K562 (cell line): ENCODE measurements around the gene NT5E.

ENCODE experiments used
- CHD2 ChIP-seq: IDR thresholded peaks from 2 replicates; pipeline ENCODE4 v1.6.1; 2011; ENCODE audit warnings: low read depth, low read length
- JUN ChIP-seq, 2 experiments: sonication (generic) in 1 of 2; formaldehyde crosslinking in 1 of 2; IDR thresholded peaks; 2 replicates each; pipeline versions ENCODE4 v1.6.1 to v1.8.0; 2012 to 2022; ENCODE audit warnings: borderline replicate concordance in 2 of 2, mild to moderate bottlenecking in 2 of 2, improper control_type of control experiment in 1 of 2, low read depth in 1 of 2, low read length in 1 of 2, missing genetic modification reagents in 1 of 2
- NEUROD1 ChIP-seq: fragments of 150-350 bp; IDR thresholded peaks from 2 replicates; pipeline ENCODE4 v1.6.1; 2014; ENCODE audit warnings: borderline replicate concordance, low read length, low read depth; ENCODE audit not compliant: partially characterized antibody
- POLR2A ChIP-seq: fragments of 450-650 bp; conservative IDR thresholded peaks from 2 replicates; pipeline ENCODE4 v1.6.1; 2016
- SMC3 ChIP-seq: conservative IDR thresholded peaks from 2 replicates; pipeline ENCODE4 v1.6.1; 2011; ENCODE audit warnings: low read depth, low read length, improper control_type of control experiment; ENCODE audit not compliant: insufficient read depth
- TCF7L2 ChIP-seq: fragments of 150-350 bp; IDR thresholded peaks from 2 replicates; pipeline ENCODE4 v1.6.1; 2016; ENCODE audit warnings: low read depth, mild to moderate bottlenecking, low read length, moderate library complexity
- ZFP36 ChIP-seq: fragments of 150-350 bp; IDR thresholded peaks from 2 replicates; pipeline ENCODE4 v1.6.1; 2018; ENCODE audit warnings: low read length, low read depth; ENCODE audit not compliant: partially characterized antibody
- ZNF143 ChIP-seq: sonication (generic); formaldehyde crosslinking; IDR thresholded peaks from 2 replicates; pipeline ENCODE4 v1.9.0; 2022; ENCODE audit warnings: mild to moderate bottlenecking, missing genetic modification reagents
- ZNF384 ChIP-seq: IDR thresholded peaks from 2 replicates; pipeline ENCODE4 v1.6.1; 2012; ENCODE audit warnings: low read depth, low read length, improper control_type of control experiment
- TF ChIP-seq, protein P1 (sequence below): sonication (generic); formaldehyde crosslinking; IDR thresholded peaks from 2 replicates; pipeline ENCODE4 v1.5.0; 2020; ENCODE audit warnings: missing genetic modification reagents
- TF ChIP-seq, protein P2 (sequence below), 2 experiments: fragments of 450-650 bp in 1 of 2; sonication (generic) in 1 of 2; formaldehyde crosslinking in 1 of 2; IDR thresholded peaks in 1 of 2; conservative IDR thresholded peaks in 1 of 2; 2 replicates each; pipeline versions ENCODE4 v1.6.1 to v1.8.1; 2016 to 2023; ENCODE audit warnings: mild to moderate bottlenecking in 2 of 2, moderate library complexity in 2 of 2, inconsistent platforms in 1 of 2, missing genetic modification reagents in 1 of 2

DNA sequence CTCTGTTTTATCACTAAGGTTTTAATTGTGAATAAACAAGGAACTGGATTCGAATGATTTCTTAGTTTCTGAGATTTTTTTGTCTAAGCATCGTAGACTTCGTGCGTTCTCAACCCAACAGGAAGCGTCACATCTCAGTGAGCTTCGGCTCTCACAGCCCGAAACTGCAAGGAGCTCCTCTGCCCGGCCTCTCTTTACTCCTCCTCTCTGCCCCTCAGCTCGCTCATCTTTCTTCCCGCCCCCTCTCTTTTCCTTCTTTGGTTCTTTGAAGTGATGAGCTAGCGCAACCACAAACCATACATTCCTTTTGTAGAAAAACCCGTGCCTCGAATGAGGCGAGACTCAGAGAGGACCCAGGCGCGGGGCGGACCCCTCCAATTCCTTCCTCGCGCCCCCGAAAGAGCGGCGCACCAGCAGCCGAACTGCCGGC lies 480 bp upstream of the NT5E start:
- no peak for TF ChIP-seq JUN (IDR thresholded peaks at IDR 0.05; ENCODE audit: borderline replicate concordance, low read depth, low read length)
- no peak for TF ChIP-seq JUN (CRISPR knock-in tag; IDR thresholded peaks at IDR 0.05; ENCODE audit: borderline replicate concordance)
- TF ChIP-seq, protein P1, sequence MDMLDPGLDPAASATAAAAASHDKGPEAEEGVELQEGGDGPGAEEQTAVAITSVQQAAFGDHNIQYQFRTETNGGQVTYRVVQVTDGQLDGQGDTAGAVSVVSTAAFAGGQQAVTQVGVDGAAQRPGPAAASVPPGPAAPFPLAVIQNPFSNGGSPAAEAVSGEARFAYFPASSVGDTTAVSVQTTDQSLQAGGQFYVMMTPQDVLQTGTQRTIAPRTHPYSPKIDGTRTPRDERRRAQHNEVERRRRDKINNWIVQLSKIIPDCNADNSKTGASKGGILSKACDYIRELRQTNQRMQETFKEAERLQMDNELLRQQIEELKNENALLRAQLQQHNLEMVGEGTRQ (CRISPR knock-in tag) = no peak
- no peak for TF ChIP-seq SMC3
- no peak for TF ChIP-seq ZNF384
- TF ChIP-seq NEUROD1 = no peak
- no peak for TF ChIP-seq ZFP36
- TF ChIP-seq, protein P2, sequence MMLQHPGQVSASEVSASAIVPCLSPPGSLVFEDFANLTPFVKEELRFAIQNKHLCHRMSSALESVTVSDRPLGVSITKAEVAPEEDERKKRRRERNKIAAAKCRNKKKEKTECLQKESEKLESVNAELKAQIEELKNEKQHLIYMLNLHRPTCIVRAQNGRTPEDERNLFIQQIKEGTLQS (IDR thresholded peaks at IDR 0.05) = no peak
- TF ChIP-seq, protein P2 (CRISPR knock-in tag; conservative IDR thresholded peaks at IDR 0.05) = no peak
- TF ChIP-seq TCF7L2 = no peak
- TF ChIP-seq ZNF143 (CRISPR knock-in tag) = no peak
- no peak for TF ChIP-seq POLR2A
- TF ChIP-seq CHD2 = no peak
